SIG-M5 treated with dmso at 0.1 percent for 504 hours (cell line): ENCODE measurements around the gene OASL.
"Not testable (repeated sequence)": the region's sequence is repeated elsewhere in the genome, so short reads cannot be mapped to it uniquely, and the experiment has no call there.

ENCODE experiments used
- DNase-seq: peaks from one replicate; lab custom pipeline; 2025; ENCODE audit not compliant: unreplicated experiment; lab: John Stamatoyannopoulos, UW

The OASL gene

GRCh38 chr12:121060149-121061001 is 21.3 kb upstream of the OASL start:
- DNase-seq = peak; percentile 70

GRCh38 chr12:121059031-121059898 is 20.2 kb upstream of the OASL start:
- DNase-seq = no peak

GRCh38 chr12:121057794-121058193 is 18.7 kb upstream of the OASL start:
- no peak for DNase-seq

GRCh38 chr12:121053706-121054105 is 14.7 kb upstream of the OASL start:
- no peak for DNase-seq

- no peak for DNase-seq
These were observed 11.7 kb upstream of the OASL start for GRCh38 chr12:121050725-121051124.

GRCh38 chr12:121048442-121048841 is 9.4 kb upstream of the OASL start:
- DNase-seq = no peak

- not testable (repeated sequence) for DNase-seq
These were observed 8.4 kb upstream of the OASL start for GRCh38 chr12:121047400-121047799.

- no peak for DNase-seq
These were observed 4.0 kb upstream of the OASL start for GRCh38 chr12:121043067-121043466.

GRCh38 chr12:121036810-121037326 is 2.2 kb downstream of the OASL start:
- DNase-seq = peak; percentile 36

GRCh38 chr12:121034616-121035305 is 4.3 kb downstream of the OASL start:
- no peak for DNase-seq

GRCh38 chr12:121033625-121034349 is 5.3 kb downstream of the OASL start:
- peak; percentile 34 for DNase-seq

- no peak for DNase-seq
These were observed 8.4 kb downstream of the OASL start for GRCh38 chr12:121030576-121031212.

GRCh38 chr12:121026274-121027045 is 12.6 kb downstream of the OASL start:
- DNase-seq = peak; percentile 37

- DNase-seq = no peak
These were observed 13.4 kb downstream of the OASL start for GRCh38 chr12:121025442-121026226.

GRCh38 chr12:121023799-121024198 is 15.2 kb downstream of the OASL start:
- no peak for DNase-seq

GRCh38 chr12:121022713-121023112 is 16.3 kb downstream of the OASL start:
- no peak for DNase-seq

GRCh38 chr12:121021754-121022153 is 17.3 kb downstream of the OASL start:
- DNase-seq = no peak

GRCh38 chr12:121018860-121019617 is 20.0 kb downstream of the OASL start:
- DNase-seq = no peak
